ENCODE data around the gene SRSF4. TPM values are rescaled to one million over a fixed set of nuclear protein-coding genes. Genes with fewer than 3 reads are reported as not detected.

SRSF4 gene
- total RNA-seq, 1 donor = 27.9 TPM

DNA sequence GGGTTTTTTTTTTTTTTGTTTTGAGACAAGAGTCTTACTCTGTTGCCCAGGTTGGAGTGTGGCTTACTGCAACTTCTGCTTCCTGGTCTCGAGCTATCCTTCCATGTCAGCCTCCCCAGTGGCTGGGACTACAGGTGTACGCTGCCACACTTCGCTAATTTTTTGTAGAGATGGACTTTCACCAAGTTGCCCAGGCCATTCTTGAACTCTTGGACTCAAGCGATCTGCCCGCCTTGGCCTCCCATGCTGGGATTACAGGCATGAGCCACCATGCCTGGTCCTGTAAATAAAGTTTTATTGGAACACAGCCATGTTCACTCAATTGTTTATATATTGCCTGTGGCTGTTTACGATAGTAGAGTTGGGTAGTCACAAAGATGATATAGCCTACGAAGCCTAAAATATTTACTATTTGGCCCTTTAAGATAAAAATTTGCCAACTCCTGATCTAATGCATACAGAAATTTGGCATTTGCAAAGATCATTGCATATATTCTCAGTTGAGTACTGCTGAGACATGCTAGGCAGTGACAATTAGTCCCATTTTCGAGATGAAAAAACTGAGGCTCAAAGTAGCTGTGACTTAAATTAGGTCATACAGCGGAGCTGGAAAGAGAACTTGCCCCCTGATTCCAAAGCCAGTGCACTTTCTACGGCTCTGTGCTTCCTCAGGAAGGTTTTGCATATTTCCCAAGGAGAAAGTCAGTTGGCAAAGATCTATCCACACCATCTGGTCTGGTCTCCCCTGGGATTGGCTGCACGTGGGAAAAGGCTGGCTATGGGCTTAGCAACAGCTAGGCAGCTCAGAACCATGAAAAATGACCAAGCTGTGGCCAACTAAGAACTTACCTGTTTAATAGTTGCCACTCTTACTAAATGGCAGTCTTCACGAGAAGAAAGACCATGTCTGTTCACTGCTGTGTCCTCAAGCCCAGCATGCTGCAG is 29.7 kb upstream of the SRSF4 start:
- peaks cover 53% of the 10 kb centered on the region for H3K36me3 ChIP-seq (ENCODE audit: insufficient read depth, low read length)
- no peak overlapping the region for H3K27ac ChIP-seq (ENCODE audit: low read depth, low read length)
- no peaks in the 10 kb centered on the region for H3K27me3 ChIP-seq (ENCODE audit: insufficient read depth, low read length)
- peak; percentile 79 for DNase-seq (ENCODE audit: insufficient read length, low spot score, missing footprints)
- no peaks in the 10 kb centered on the region for H4K20me1 ChIP-seq (ENCODE audit: insufficient read depth, low read length)
- peaks cover 9% of the 10 kb centered on the region for H3K4me1 ChIP-seq (ENCODE audit: insufficient read depth, low read length)
- H3K4me2 ChIP-seq (ENCODE audit: insufficient read depth, low read length) = no peak overlapping the region
- no peaks in the 10 kb centered on the region for H3K79me2 ChIP-seq (ENCODE audit: insufficient read depth, low read length)
- no peaks in the 10 kb centered on the region for H3K9me3 ChIP-seq (ENCODE audit: low read depth, low read length)
- no peak overlapping the region for H2AFZ ChIP-seq (ENCODE audit: low read length)
- no peak overlapping the region for H3K4me3 ChIP-seq (ENCODE audit: insufficient read depth, low read length)
- TF ChIP-seq CTCF (IDR thresholded peaks at IDR 0.05; ENCODE audit: extremely low read depth, low read depth, low read length) = no peak

DNA sequence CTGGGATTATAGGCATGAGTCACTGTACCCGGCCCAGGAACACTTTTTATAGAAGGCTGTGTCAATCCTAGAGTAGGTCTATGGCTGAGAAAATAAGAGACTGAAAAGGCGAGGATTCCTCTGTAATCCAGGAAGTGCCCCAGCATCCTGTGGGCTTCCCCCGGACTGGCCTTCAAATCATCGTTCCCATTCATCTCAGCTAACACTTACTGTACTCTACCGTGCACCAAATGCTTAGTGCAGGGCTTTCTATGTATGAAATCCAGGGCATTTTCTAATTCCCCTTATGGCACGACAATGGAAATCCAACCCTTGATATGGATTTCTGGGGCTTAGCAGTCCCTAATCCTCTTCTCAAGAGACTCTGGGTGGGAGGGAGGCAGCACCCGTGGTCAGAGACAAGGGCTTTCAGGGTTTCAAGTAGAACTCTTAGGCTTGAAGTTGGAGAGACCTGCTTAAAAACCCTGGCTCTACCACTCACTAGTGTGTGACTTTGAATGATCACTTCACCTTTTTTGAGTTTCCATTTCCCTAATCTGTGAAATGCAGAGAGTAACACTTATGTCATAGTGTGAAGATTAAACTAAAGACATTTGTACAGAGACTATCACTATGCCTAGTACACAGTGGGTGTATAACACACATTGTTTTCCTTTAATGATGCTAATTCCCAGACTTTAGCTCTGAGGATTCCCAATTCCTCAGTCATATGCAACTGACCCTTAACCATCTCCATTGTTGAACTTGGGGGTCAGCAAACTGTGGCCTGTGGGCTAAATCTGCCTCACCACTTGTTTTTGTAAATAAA is 28.8 kb upstream of the SRSF4 start:
- no peak for DNase-seq (ENCODE audit: insufficient read length, low spot score, missing footprints)
- no peak overlapping the region for H2AFZ ChIP-seq (ENCODE audit: low read length)
- H3K4me1 ChIP-seq (ENCODE audit: insufficient read depth, low read length) = peaks cover 9% of the 10 kb centered on the region
- H3K36me3 ChIP-seq (ENCODE audit: insufficient read depth, low read length) = peaks cover 49% of the 10 kb centered on the region
- no peak for TF ChIP-seq CTCF (IDR thresholded peaks at IDR 0.05; ENCODE audit: extremely low read depth, low read depth, low read length)
- H3K27ac ChIP-seq (ENCODE audit: low read depth, low read length) = no peak overlapping the region
- no peaks in the 10 kb centered on the region for H4K20me1 ChIP-seq (ENCODE audit: insufficient read depth, low read length)
- no peaks in the 10 kb centered on the region for H3K9me3 ChIP-seq (ENCODE audit: low read depth, low read length)
- no peaks in the 10 kb centered on the region for H3K79me2 ChIP-seq (ENCODE audit: insufficient read depth, low read length)
- no peaks in the 10 kb centered on the region for H3K27me3 ChIP-seq (ENCODE audit: insufficient read depth, low read length)
- H3K4me2 ChIP-seq (ENCODE audit: insufficient read depth, low read length) = no peak overlapping the region
- H3K4me3 ChIP-seq (ENCODE audit: insufficient read depth, low read length) = no peak overlapping the region

DNA sequence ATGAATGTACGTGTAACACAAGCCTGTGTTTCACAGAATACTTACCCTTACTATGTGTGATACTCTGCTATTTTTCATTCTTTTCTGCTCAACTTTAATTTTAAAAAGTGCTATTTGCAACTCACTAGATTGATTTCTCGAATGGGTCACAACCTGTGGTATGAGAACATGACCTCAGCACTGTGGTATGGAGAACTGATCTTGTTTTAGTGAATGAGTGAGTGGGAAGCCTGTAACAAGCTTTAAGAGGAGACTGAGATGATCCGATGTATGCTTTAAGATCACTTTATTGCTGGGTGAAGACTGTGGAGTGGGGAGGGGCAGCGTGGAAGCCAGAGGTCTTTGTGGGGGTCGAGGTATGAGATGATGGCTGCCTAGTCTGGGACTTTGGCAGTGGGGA is 27.5 kb upstream of the SRSF4 start:
- no peak overlapping the region for H2AFZ ChIP-seq (ENCODE audit: low read length)
- no peaks in the 10 kb centered on the region for H3K9me3 ChIP-seq (ENCODE audit: low read depth, low read length)
- peak; percentile 82 for DNase-seq (ENCODE audit: insufficient read length, low spot score, missing footprints)
- peaks cover 9% of the 10 kb centered on the region for H3K4me1 ChIP-seq (ENCODE audit: insufficient read depth, low read length)
- TF ChIP-seq CTCF (IDR thresholded peaks at IDR 0.05; ENCODE audit: extremely low read depth, low read depth, low read length) = no peak
- H3K4me2 ChIP-seq (ENCODE audit: insufficient read depth, low read length) = peak overlapping the region; percentile 52
- no peaks in the 10 kb centered on the region for H4K20me1 ChIP-seq (ENCODE audit: insufficient read depth, low read length)
- no peak overlapping the region for H3K4me3 ChIP-seq (ENCODE audit: insufficient read depth, low read length)
- peak overlapping the region; percentile 15 for H3K27ac ChIP-seq (ENCODE audit: low read depth, low read length)
- H3K27me3 ChIP-seq (ENCODE audit: insufficient read depth, low read length) = no peaks in the 10 kb centered on the region
- no peaks in the 10 kb centered on the region for H3K79me2 ChIP-seq (ENCODE audit: insufficient read depth, low read length)
- peaks cover 44% of the 10 kb centered on the region for H3K36me3 ChIP-seq (ENCODE audit: insufficient read depth, low read length)

- no peaks in the 10 kb centered on the region for H4K20me1 ChIP-seq (ENCODE audit: insufficient read depth, low read length)
- peaks cover 9% of the 10 kb centered on the region for H3K4me1 ChIP-seq (ENCODE audit: insufficient read depth, low read length)
- no peak for DNase-seq (ENCODE audit: insufficient read length, low spot score, missing footprints)
- no peaks in the 10 kb centered on the region for H3K79me2 ChIP-seq (ENCODE audit: insufficient read depth, low read length)
- H3K4me2 ChIP-seq (ENCODE audit: insufficient read depth, low read length) = no peak overlapping the region
- no peak for TF ChIP-seq CTCF (IDR thresholded peaks at IDR 0.05; ENCODE audit: extremely low read depth, low read depth, low read length)
- H3K36me3 ChIP-seq (ENCODE audit: insufficient read depth, low read length) = peaks cover 41% of the 10 kb centered on the region
- no peak overlapping the region for H2AFZ ChIP-seq (ENCODE audit: low read length)
- H3K9me3 ChIP-seq (ENCODE audit: low read depth, low read length) = no peaks in the 10 kb centered on the region
- no peak overlapping the region for H3K27ac ChIP-seq (ENCODE audit: low read depth, low read length)
- no peaks in the 10 kb centered on the region for H3K27me3 ChIP-seq (ENCODE audit: insufficient read depth, low read length)
- no peak overlapping the region for H3K4me3 ChIP-seq (ENCODE audit: insufficient read depth, low read length)
These were observed 26.7 kb upstream of the SRSF4 start for GRCh38 chr1:29208442-29208841.

Data from osteoblast (primary cell).